Stimulated activated CD4-positive, alpha-beta T cell treated with anti-CD3 and anti-CD28 coated beads, Interleukin-2, amount 100 ng/mL, for 24 hours (primary cell): ENCODE measurements around the gene DDX6.
"Not testable (repeated sequence)": the region's sequence is repeated elsewhere in the genome, so short reads cannot be mapped to it uniquely, and the experiment has no call there.

ENCODE experiments used
- DNase-seq, 2 donors: peaks; one replicate each; pipeline ENCODE4 v3.0.0-alpha.2; 2020

The DDX6 gene

GRCh38 chr11:118790357-118791110, 430 bp downstream of the DDX6 start:
- DNase-seq = peak; percentile 57 to 63

- DNase-seq = peak in 1 of 2 donors; percentile 45
These were observed 1.2 kb downstream of the DDX6 start for GRCh38 chr11:118789501-118790356.

- no peak for DNase-seq
These were observed 4.3 kb downstream of the DDX6 start for GRCh38 chr11:118786657-118787056.

DNA sequence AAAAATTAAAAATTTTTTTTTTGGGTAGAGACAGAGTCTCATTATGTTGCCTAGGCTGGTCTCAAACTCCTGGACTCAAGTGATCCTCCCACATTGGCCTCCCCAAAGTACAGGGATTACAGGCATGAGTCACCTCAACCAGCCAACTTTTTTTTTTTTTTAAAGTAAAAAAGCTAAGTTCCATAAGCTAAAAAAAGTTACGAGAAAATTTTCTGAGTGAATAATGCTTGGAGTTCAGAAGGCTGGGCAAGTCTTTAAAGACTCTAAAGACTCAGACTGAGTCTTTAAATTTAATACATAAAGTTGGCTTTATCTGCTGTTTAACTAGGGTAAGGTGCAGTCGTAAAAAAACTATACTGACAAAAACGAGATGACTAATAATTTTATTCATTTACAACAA, 5.6 kb downstream of the DDX6 start:
- no peak for DNase-seq

DNA sequence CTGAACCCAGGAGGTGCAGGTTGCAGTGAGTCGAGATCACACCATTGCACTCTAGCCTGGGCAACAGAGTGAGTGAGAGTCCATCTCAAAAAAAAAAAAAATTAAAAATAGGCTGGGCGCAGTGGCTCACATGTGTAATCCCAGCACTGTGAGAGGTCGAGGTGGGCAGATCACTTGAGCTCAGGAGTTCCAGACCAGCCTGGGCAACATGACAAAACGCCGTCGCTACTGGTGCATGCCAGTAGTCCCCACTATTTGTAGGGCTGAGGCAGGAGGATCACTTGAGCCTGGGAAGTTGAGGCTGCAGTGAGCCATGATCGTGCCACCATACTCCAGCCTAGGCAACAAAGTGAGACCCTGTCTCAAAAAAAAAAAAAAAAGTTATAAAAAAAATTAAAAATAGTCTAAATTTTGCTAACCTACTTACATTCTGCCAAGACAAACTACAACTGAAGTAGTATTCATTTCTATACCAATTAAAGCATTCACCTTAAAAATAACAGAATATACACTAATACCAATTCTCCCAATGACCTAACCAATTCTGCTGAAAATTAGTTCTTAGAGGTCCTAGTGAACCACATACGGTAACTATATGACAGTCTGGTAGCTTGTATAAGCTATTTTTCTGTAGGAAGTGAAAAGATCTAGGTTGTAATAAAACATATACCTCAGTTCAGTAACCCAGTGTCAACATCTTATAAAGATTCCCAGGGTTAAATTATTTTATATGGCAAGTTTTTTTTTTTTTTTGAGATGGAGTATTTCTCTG, 7.1 kb downstream of the DDX6 start:
- DNase-seq = no peak

DNA sequence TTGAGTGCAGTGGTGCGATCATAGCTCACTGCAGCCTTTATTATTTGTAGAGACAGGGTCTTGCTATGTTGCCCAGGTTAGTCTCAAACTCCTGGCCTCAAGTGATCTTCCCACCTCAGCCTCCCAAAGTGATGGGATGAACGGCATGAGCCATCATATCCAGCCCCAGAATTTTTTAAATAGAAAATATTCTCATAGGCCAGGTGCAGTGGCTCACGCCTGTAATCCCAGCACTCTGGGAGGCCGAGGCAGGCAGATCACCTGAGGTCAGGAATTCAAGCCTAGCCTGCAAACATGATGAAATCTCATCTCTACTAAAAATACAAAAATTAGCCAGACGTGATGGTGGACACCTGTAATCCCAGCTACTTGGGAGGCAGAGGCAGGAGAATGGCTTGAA, 7.6 kb downstream of the DDX6 start:
- DNase-seq = not testable (repeated sequence)

DNA sequence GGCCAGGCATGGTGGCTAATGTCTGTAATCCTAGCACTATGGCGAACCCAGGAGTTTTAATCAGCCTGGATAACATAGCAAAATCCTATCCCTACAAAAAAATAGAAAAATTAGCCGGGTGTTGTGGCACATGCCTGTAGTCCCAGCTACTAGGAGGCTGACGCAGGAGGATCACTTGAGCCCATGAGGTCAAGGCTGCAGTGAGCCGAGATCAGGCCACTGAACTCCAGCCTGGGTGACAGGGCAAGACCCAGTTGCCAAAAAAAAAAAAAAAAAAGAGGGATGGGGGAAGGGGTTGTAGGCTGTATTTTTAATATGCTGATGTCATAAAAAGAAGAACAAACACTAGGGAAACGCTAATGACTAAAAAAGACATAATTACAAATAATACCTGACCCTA, 12.1 kb downstream of the DDX6 start:
- DNase-seq = no peak

- no peak for DNase-seq
These were observed 16.9 kb downstream of the DDX6 start for GRCh38 chr11:118774032-118774431.

GRCh38 chr11:118771547-118772288, 19.2 kb downstream of the DDX6 start:
- no peak for DNase-seq

DNA sequence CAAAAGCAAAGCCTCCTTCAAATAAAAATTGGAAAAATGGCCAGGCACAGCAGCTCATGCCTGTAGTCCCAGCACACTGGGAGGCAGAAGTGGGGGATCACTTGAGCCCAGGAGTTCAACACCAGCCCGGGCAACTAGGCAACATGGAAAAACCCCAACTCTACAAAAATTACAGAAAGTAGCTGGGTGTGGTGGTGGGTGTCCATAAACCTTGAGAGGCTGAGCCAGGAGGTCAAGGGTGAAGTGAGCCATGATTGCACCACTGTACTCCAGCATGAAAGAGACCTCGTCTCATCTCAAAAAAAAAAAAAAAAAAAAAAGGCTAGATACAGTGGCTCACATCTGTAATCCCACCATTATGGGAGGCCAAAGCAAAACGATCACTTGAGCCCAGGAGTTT, 22.3 kb downstream of the DDX6 start:
- no peak for DNase-seq

DNA sequence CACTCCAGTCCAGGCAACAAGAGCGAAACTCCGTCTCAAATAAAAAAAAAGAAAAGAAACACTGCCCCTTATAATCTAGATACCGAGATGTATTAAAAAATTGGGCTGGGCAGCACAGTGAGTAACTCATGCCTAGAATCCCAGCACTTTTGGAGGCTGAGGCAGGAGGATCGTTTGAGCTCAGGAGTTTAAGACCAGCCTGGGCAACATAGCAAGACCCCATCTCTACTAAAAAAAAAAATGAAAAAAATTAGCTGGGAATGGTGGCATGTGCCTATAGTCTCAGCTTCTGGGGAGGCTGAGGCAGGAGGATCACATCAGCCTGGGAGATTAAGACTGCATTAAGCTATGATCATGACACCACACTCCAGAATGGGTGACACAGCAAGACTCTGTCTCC, 24.9 kb downstream of the DDX6 start:
- no peak for DNase-seq

DNA sequence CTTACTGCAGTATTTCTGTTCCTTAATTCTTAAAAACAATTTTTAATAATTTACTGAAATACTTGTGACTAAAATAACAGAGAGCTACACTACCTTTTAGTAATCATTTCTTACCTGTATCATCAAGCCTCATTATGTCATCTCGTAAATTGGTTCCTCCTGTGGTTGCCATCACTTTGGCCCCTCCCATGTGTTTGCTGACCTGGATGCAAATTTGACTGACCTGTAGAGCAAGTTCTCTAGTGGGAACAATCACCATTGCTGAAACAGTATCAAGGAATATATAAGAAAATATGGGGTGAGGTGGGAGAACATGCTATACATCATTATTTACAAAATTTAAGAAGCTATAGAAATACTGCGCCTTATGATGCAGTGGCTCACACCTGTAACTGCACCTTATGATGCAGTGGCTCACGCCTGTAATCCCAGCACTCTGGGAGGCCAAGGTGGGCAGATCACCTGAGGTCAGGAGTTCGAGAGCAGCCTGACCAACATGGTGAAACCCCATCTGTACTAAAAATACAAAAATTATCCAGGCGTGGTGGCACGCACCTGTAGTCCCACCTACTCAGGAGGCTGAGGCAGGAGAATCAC, 25.8 kb downstream of the DDX6 start:
- DNase-seq = not testable (repeated sequence)

- DNase-seq = no peak
These were observed 27.9 kb downstream of the DDX6 start for GRCh38 chr11:118763041-118763440.

DNA sequence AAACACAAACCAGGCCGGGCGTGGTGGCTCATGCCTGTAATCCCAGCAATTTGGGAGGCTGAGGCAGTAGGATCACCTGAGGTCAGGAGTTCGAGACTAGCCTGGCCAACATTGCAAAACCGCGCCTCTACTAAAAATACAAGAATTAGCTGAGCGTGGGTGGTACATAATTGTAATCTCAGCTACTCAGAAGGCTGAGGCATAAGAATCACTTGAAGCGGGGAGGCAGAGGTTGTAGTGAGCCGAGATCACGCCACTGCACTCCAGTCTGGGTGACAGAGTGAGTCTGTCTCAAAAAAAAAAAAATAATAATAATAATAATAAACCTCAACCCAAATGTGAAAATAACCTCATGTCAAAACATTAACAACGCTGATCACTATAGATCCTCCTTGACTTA, 29.0 kb downstream of the DDX6 start:
- not testable (repeated sequence) for DNase-seq

GRCh38 chr11:118757876-118758399, 33.0 kb downstream of the DDX6 start:
- no peak for DNase-seq

DNA sequence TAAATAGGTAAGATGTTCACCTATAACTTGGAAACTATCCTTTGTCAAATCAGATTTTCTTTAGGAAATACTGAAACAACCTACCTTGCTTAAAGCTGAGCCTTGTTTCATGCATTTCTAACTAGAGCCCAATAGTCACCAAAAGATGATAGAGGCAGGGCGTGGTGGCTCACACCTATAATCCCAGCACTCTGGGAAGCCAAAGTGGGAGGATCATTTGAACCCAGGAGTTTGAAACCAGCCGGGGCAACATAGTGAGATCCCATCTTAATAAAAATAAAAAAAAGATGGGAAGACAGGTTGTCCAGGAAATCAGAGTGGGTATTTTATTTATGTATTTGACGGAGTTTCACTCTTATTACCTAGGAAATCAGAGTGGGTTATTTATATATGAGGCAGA, 38.3 kb downstream of the DDX6 start:
- no peak for DNase-seq

GRCh38 chr11:118749429-118749828, 41.5 kb downstream of the DDX6 start:
- no peak for DNase-seq

- no peak for DNase-seq
These were observed 42.9 kb downstream of the DDX6 start for GRCh38 chr11:118748056-118748455.

- no peak for DNase-seq
These were observed 43.9 kb downstream of the DDX6 start for GRCh38 chr11:118746988-118747585.

- no peak for DNase-seq
These were observed 46.9 kb downstream of the DDX6 start for GRCh38 chr11:118744046-118744445.

DNA sequence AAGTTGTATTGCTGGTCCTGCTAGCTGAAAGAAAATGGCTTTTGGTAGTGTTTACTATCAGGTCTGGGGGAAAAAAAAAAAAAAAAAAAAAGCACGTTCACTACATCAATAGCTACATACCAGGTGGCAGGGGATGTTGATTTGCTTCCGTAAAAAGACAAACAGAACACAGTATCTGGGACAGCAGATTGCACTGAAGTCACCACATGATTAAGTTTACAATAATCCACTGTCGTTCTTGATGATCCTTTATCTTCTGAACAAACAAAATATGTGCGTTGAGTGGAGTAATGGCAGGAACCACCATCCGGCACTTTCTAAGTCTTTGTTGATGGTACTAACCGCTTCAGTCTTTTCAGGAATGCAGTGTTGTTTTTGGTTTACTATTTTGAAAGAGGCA, 48.7 kb downstream of the DDX6 start:
- DNase-seq = no peak

- no peak for DNase-seq
These were observed 50.1 kb downstream of the DDX6 start for GRCh38 chr11:118740892-118741291.
